GM19328 (cell line): ENCODE data around the gene IL1F10.

Experiments
- ATAC-seq: cut with Tn5 transposase; IDR thresholded peaks from one replicate; pipeline ENCODE4 v1.9.1; 2021; ENCODE audit warnings: mild to moderate bottlenecking, moderate library complexity; ENCODE audit not compliant: unreplicated experiment

The IL1F10 gene

GRCh38 chr2:113111823-113112287 lies 44.1 kb downstream of the IL1F10 start:
- no peak for ATAC-seq

GRCh38 chr2:113112441-113112840 lies 44.7 kb downstream of the IL1F10 start:
- ATAC-seq, result no peak

GRCh38 chr2:113112871-113113270 lies 45.1 kb downstream of the IL1F10 start:
- no peak for ATAC-seq

- ATAC-seq, result no peak
Observed at GRCh38 chr2:113113807-113114206, 46.0 kb downstream of the IL1F10 start.

- no peak for ATAC-seq
Observed at GRCh38 chr2:113114224-113114945, 46.6 kb downstream of the IL1F10 start.

GRCh38 chr2:113114996-113115395 lies 47.2 kb downstream of the IL1F10 start:
- ATAC-seq, result no peak

- no peak for ATAC-seq
Observed at GRCh38 chr2:113116100-113116958, 48.6 kb downstream of the IL1F10 start.

GRCh38 chr2:113117541-113118262 lies 49.9 kb downstream of the IL1F10 start:
- no peak for ATAC-seq

GRCh38 chr2:113118263-113118657 lies 50.5 kb downstream of the IL1F10 start:
- no peak for ATAC-seq

GRCh38 chr2:113119111-113119510 lies 51.3 kb downstream of the IL1F10 start:
- ATAC-seq, result no peak

GRCh38 chr2:113120861-113121260 lies 53.1 kb downstream of the IL1F10 start:
- no peak for ATAC-seq

- ATAC-seq, result no peak
Observed at GRCh38 chr2:113122364-113122763, 54.6 kb downstream of the IL1F10 start.

GRCh38 chr2:113123726-113124125 lies 56.0 kb downstream of the IL1F10 start:
- no peak for ATAC-seq

GRCh38 chr2:113124181-113124961 lies 56.6 kb downstream of the IL1F10 start:
- no peak for ATAC-seq
